ENCODE results near the gene RTL1.

The RTL1 gene

GRCh38 chr14:100849115-100849781 lies 54.3 kb downstream of the RTL1 start:
- no peaks in the 10 kb centered on the region for H3F3A ChIP-seq (ENCODE audit: control insufficient read depth, insufficient read depth)
- no peaks in the 10 kb centered on the region for H4K20me1 ChIP-seq (ENCODE audit: control insufficient read depth, insufficient read depth, low read depth, low read length)
- no peaks in the 10 kb centered on the region for H3K79me2 ChIP-seq (ENCODE audit: control insufficient read depth, low read length)
- no peaks in the 10 kb centered on the region for H3K27me3 ChIP-seq (ENCODE audit: control insufficient read depth, low read length)
- H3K4me3 ChIP-seq (ENCODE audit: low read length) = no peak overlapping the region
- H3K36me3 ChIP-seq (ENCODE audit: control insufficient read depth, low read length) = no peaks in the 10 kb centered on the region
- H3K9me2 ChIP-seq (replicated peaks; ENCODE audit: control insufficient read depth, low read length) = no peaks in the 10 kb centered on the region
- TF ChIP-seq EZH2phosphoT487 (IDR thresholded peaks at IDR 0.05; ENCODE audit: borderline replicate concordance, low read length) = no peak
- TF ChIP-seq CTCF (IDR thresholded peaks at IDR 0.05; ENCODE audit: low read depth, low read length, poor library complexity, severe bottlenecking) = no peak
- no peak overlapping the region for H3K4me2 ChIP-seq (ENCODE audit: low read length)
- H3K4me1 ChIP-seq (ENCODE audit: control insufficient read depth, low read length) = no peaks in the 10 kb centered on the region
- H3K27ac ChIP-seq (ENCODE audit: low read depth, low read length) = no peak overlapping the region
- H3K9me3 ChIP-seq (ENCODE audit: control insufficient read depth, insufficient read depth, low read length) = no peaks in the 10 kb centered on the region

GRCh38 chr14:100846309-100846859 lies 57.1 kb downstream of the RTL1 start:
- Histone ChIP-seq H3K27ac (ENCODE audit: low read depth, low read length) (no peak overlapping the region), H3K4me3 (ENCODE audit: low read length) (no peak overlapping the region), H3K36me3 (ENCODE audit: control insufficient read depth, low read length) (no peaks in the 10 kb centered on the region), H3F3A (ENCODE audit: control insufficient read depth, insufficient read depth) (no peaks in the 10 kb centered on the region), H3K4me1 (ENCODE audit: control insufficient read depth, low read length) (no peaks in the 10 kb centered on the region), H3K4me2 (ENCODE audit: low read length) (no peak overlapping the region), H3K9me2 (replicated peaks; ENCODE audit: control insufficient read depth, low read length) (no peaks in the 10 kb centered on the region), H3K27me3 (ENCODE audit: control insufficient read depth, low read length) (no peaks in the 10 kb centered on the region), H4K20me1 (ENCODE audit: control insufficient read depth, insufficient read depth, low read depth, low read length) (no peaks in the 10 kb centered on the region), H3K9me3 (ENCODE audit: control insufficient read depth, insufficient read depth, low read length) (no peaks in the 10 kb centered on the region), H3K79me2 (ENCODE audit: control insufficient read depth, low read length) (no peaks in the 10 kb centered on the region)
- TF ChIP-seq CTCF (IDR thresholded peaks at IDR 0.05; ENCODE audit: low read depth, low read length, poor library complexity, severe bottlenecking) (no peak), EZH2phosphoT487 (IDR thresholded peaks at IDR 0.05; ENCODE audit: borderline replicate concordance, low read length) (no peak)

GRCh38 chr14:100845341-100845740 lies 58.2 kb downstream of the RTL1 start:
- Histone ChIP-seq H4K20me1 (ENCODE audit: control insufficient read depth, insufficient read depth, low read depth, low read length) (no peaks in the 10 kb centered on the region), H3K27me3 (ENCODE audit: control insufficient read depth, low read length) (no peaks in the 10 kb centered on the region), H3K36me3 (ENCODE audit: control insufficient read depth, low read length) (no peaks in the 10 kb centered on the region), H3K4me2 (ENCODE audit: low read length) (no peak overlapping the region), H3F3A (ENCODE audit: control insufficient read depth, insufficient read depth) (no peaks in the 10 kb centered on the region), H3K4me1 (ENCODE audit: control insufficient read depth, low read length) (no peaks in the 10 kb centered on the region), H3K27ac (ENCODE audit: low read depth, low read length) (no peak overlapping the region), H3K4me3 (ENCODE audit: low read length) (no peak overlapping the region), H3K79me2 (ENCODE audit: control insufficient read depth, low read length) (no peaks in the 10 kb centered on the region), H3K9me2 (replicated peaks; ENCODE audit: control insufficient read depth, low read length) (no peaks in the 10 kb centered on the region), H3K9me3 (ENCODE audit: control insufficient read depth, insufficient read depth, low read length) (no peaks in the 10 kb centered on the region)
- TF ChIP-seq CTCF (IDR thresholded peaks at IDR 0.05; ENCODE audit: low read depth, low read length, poor library complexity, severe bottlenecking) (no peak), EZH2phosphoT487 (IDR thresholded peaks at IDR 0.05; ENCODE audit: borderline replicate concordance, low read length) (no peak)

Measured in DOHH2 (cell line).